Effector memory CD8-positive, alpha-beta T cell (primary cell): ENCODE results near the gene TSN.
"Not testable (repeated sequence)": the region's sequence is repeated elsewhere in the genome, so short reads cannot be mapped to it uniquely, and the experiment has no call there.

ENCODE experiments used
- ATAC-seq: fragments of 150-1000 bp; cut with Tn5 transposase; replicated peaks from 2 replicates; pipeline ENCODE4 v1.10.0; 2021; ENCODE audit warnings: mild to moderate bottlenecking, moderate library complexity
- DNase-seq, 3 experiments: peaks; one replicate each; pipeline ENCODE4 v3.0.0; 2021
- H3K27ac Mint-ChIP-seq, 2 donors: one replicate each; pipeline ENCODE4 v1.8.0; 2022; ENCODE audit warnings: mild to moderate bottlenecking in 2 of 2, mixed read lengths in 2 of 2, moderate library complexity in 2 of 2
- H3K27me3 Mint-ChIP-seq, 2 donors: one replicate each; pipeline ENCODE4 v1.8.0; 2022; ENCODE audit warnings: mixed read lengths in 2 of 2
- H3K36me3 Mint-ChIP-seq: one replicate; pipeline ENCODE4 v1.8.0; 2022; ENCODE audit warnings: mild to moderate bottlenecking, moderate library complexity, mixed read lengths; ENCODE audit not compliant: insufficient read depth
- H3K4me1 Mint-ChIP-seq, 2 donors: one replicate each; pipeline ENCODE4 v1.8.0; 2022; ENCODE audit warnings: low read depth in 2 of 2, mixed read lengths in 2 of 2
- H3K4me3 Mint-ChIP-seq, 2 donors: one replicate each; pipeline ENCODE4 v1.8.0; 2022; ENCODE audit warnings: mild to moderate bottlenecking in 2 of 2, mixed read lengths in 2 of 2, moderate library complexity in 2 of 2
- H3K9me3 Mint-ChIP-seq, 2 donors: one replicate each; pipeline ENCODE4 v1.8.0; 2022; ENCODE audit warnings: mixed read lengths in 2 of 2

TSN gene

DNA sequence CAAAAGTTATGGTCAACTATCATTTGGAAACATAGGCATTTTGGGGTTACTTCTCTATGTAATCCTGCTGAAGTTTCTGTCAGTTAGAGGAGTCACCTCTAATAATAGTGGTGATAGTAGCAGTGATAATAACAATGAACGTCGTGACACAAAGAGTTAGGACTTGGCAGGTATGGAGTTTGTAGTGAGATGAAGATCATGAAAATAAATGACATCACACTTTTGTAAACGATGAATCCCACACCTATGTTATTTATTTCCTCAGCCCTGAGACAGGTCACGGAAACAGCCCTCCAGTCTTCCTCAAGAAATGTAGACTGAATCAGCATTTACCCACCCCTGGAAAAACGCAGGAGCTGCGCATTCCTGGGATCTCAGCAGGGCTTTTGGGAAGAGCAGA is 38.8 kb downstream of the TSN start:
- DNase-seq (no peak), ATAC-seq (no peak)
- H3K4me3 Mint-ChIP-seq = no peak overlapping the region
- peaks cover 54 to 67% of the 10 kb centered on the region in 2 donors for H3K27me3 Mint-ChIP-seq
- H3K36me3 Mint-ChIP-seq = no peaks in the 10 kb centered on the region
- no peak overlapping the region for H3K27ac Mint-ChIP-seq
- no peaks in the 10 kb centered on the region for H3K9me3 Mint-ChIP-seq
- no peaks in the 10 kb centered on the region for H3K4me1 Mint-ChIP-seq

DNA sequence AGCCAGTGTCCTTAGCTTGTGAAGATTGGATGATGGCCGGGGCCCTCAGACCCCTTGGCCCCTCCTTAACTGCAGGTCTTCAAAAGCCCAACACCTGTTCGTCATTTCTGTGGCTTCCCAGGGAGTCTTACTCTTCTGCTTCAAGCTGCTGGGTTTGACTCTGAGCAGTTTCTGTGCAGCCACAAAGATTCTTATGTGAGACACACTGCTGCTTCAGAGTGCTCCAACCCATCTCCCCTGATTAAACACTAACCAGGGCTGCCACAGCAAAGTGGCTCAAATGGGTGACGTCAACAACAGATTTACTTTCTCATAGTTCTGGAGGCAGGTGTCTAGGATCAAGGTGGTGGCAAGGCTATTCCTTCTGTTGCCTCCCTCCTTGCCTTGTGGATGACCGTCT is 40.8 kb downstream of the TSN start:
- no peaks in the 10 kb centered on the region for H3K36me3 Mint-ChIP-seq
- H3K9me3 Mint-ChIP-seq = peaks cover 0 to 2% of the 10 kb centered on the region in 2 donors
- peaks cover 34 to 47% of the 10 kb centered on the region in 2 donors for H3K27me3 Mint-ChIP-seq
- DNase-seq (no peak), ATAC-seq (no peak)
- no peaks in the 10 kb centered on the region for H3K4me1 Mint-ChIP-seq
- no peak overlapping the region for H3K27ac Mint-ChIP-seq
- no peak overlapping the region for H3K4me3 Mint-ChIP-seq

DNA sequence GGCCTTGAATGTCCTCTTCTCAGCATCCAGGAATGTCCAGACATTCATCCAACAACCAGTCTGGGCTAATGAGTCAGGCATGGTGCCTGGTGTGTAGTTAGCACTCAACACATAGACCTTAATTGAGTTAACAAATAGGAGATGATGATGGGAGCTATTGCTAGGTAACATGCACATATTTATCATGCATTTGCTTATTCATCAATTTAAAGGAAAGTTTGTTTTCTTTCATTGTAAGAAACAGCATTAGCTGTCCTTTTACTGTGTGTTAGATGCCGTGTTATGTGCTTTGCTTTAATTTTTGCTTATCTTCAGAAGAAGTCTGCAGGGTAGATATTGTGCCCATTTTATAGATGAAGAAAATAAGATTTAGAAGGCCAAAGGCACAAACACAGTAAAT is 43.2 kb downstream of the TSN start:
- ATAC-seq = no peak
- H3K4me1 Mint-ChIP-seq = no peaks in the 10 kb centered on the region
- DNase-seq = no peak
- no peak overlapping the region for H3K4me3 Mint-ChIP-seq
- H3K36me3 Mint-ChIP-seq = no peaks in the 10 kb centered on the region
- no peak overlapping the region for H3K27ac Mint-ChIP-seq
- H3K27me3 Mint-ChIP-seq = peaks cover 24 to 41% of the 10 kb centered on the region in 2 donors
- H3K9me3 Mint-ChIP-seq = peaks cover 7 to 10% of the 10 kb centered on the region in 2 donors

DNA sequence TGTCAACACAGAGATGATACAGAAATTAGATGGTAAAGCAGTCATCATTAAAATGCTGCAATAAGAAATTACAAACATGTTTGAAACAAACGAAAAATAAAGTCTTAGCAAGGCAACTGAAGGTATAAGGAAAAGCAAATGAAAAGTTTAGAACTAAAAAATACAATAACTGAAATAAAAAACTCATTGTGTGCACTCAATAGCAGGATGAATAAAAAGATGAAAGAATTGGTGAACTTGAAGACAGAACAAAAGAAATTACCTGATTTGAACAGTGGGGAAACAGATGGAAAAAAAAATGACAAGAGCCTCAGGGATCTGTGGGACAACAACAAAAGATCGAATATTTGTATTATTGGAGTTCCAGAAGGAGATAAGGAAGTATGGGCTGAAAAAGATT is 46.5 kb downstream of the TSN start:
- H3K9me3 Mint-ChIP-seq = peaks cover 7 to 10% of the 10 kb centered on the region in 2 donors
- DNase-seq (no peak), ATAC-seq (no peak)
- no peaks in the 10 kb centered on the region for H3K36me3 Mint-ChIP-seq
- H3K4me1 Mint-ChIP-seq = no peaks in the 10 kb centered on the region
- no peak overlapping the region for H3K4me3 Mint-ChIP-seq
- H3K27ac Mint-ChIP-seq = no peak overlapping the region
- H3K27me3 Mint-ChIP-seq = peaks cover 20 to 45% of the 10 kb centered on the region in 2 donors

DNA sequence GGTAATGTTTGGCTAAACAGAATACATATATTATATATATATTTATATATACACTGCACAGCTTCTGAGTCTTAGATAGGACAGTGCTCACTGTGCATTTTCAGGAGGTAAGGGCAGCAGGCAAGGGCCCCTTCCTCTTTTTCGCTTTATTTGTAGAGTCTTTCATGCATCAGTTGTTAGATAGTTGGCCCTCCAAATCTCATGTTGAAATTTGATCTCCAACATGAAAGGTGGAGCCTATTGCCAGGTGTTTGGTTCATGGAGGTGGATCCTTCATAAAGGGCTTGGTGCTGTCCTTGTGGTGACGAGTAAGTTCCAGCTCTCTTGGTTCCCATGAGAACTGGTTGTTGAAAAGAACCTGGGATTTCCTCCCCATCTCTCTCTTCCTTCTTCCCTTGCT is 48.1 kb downstream of the TSN start:
- Mint-ChIP-seq H3K36me3 (no peaks in the 10 kb centered on the region), H3K4me3 (no peak overlapping the region), H3K27me3 (peaks cover 26 to 40% of the 10 kb centered on the region in 2 donors), H3K27ac (no peak overlapping the region), H3K4me1 (no peaks in the 10 kb centered on the region), H3K9me3 (peaks cover 7 to 10% of the 10 kb centered on the region in 2 donors)
- ATAC-seq (no peak), DNase-seq (no peak)

DNA sequence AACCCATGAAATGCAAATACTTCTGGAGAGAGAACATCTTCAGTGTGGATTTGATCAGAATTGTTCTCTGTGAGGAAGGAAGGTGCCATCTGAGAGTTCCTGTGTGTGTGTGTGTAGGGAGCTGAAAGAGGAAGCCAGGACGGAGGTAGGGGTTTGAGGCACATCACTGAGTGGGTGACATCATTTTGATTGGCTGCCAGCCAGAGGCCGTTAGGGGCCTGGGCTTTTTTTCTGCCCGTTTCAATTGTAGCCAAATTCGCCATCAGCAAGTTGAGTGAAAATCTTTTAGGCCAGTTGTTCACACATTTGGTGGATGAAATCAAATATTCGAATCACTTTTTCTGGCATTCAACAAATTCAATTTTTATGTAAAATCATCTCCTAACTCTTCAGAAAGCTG is 48.9 kb downstream of the TSN start:
- DNase-seq = no peak
- H3K4me1 Mint-ChIP-seq = no peaks in the 10 kb centered on the region
- peaks cover 7 to 10% of the 10 kb centered on the region in 2 donors for H3K9me3 Mint-ChIP-seq
- no peak overlapping the region for H3K27ac Mint-ChIP-seq
- no peak for ATAC-seq
- H3K36me3 Mint-ChIP-seq = no peaks in the 10 kb centered on the region
- no peak overlapping the region for H3K4me3 Mint-ChIP-seq
- peaks cover 31 to 47% of the 10 kb centered on the region in 2 donors for H3K27me3 Mint-ChIP-seq

DNA sequence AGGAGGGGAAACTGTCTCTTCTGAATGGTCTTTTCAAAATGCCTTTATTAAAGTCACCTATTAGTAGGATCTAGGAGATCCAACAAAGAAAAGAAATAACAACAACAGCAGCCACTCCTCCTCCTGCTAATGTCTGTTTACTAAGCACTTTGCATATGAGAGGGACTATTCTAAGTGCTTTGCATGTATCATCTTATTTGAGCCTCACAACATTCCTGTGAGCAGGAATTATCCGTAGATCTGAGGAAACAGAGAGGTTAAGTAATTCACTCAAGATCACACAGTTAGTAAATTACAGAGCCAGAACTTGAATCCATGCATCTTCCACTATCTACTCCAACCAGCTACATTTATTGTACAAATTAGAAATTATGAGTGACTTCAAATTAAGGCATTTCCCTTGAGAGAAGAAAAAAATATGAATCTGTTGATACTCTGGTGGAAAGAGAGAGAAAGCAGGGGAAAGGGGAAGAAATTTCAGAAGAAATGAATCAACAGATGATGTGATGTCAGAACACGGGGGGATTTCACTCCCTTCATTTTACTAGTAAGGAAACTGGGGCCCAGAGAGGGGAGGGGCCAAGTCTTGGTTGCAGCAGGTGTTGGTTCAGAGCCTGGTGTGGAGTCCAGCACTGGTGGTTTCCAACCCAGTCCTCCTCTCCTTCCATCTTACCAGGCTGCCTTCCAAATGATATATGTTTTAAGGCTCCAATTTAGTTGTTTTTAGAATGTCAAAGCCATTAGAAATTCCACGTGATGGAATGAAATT is 49.7 kb downstream of the TSN start:
- H3K4me1 Mint-ChIP-seq = no peaks in the 10 kb centered on the region
- no peak overlapping the region for H3K4me3 Mint-ChIP-seq
- H3K27me3 Mint-ChIP-seq = peaks cover 31 to 49% of the 10 kb centered on the region in 2 donors
- H3K27ac Mint-ChIP-seq = no peak overlapping the region
- ATAC-seq (no peak), DNase-seq (no peak)
- peaks cover 7 to 10% of the 10 kb centered on the region in 2 donors for H3K9me3 Mint-ChIP-seq
- no peaks in the 10 kb centered on the region for H3K36me3 Mint-ChIP-seq

DNA sequence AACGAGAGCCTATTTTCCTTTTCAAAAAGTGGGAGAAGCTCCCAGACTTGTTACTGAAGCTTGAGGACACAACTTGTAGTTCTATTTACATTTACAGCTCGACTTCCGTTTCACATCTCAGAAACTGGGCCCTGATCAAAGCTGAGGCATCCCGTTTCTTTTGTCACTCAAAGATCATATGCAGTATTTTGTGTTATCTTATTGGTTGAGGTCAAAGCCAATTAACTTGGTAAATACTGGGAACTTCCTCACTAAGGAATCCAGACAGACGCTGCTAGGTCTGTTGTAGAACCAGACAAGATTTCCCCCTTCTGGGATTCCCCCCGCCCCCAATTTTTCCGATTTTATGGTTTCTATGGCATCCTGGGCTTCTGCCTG is 50.3 kb downstream of the TSN start:
- Mint-ChIP-seq H3K27ac (no peak overlapping the region), H3K27me3 (peaks cover 31 to 49% of the 10 kb centered on the region in 2 donors)

DNA sequence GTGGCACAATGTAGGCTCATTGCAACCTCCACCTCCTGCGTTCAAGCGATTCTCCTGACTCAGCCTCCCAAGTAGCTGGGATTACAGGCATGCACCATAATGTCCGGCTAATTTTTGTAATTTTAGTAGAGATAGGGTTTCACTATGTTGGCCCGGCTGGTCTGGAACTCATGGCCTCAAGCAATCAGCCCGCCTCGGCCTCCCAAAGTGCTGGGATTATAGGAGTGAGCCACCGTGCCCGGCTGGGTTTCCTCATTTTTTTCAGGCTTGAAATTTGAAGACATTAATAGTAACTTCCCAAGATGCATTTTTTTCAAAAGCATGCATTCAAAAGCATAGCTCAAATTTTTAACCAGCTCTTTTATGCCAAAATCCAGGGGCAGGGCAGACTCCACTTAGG is 52.3 kb downstream of the TSN start:
- H3K9me3 Mint-ChIP-seq, H3K36me3 Mint-ChIP-seq, DNase-seq, H3K27ac Mint-ChIP-seq, H3K4me3 Mint-ChIP-seq, H3K4me1 Mint-ChIP-seq, ATAC-seq: not testable (repeated sequence)
- H3K27me3 Mint-ChIP-seq = peaks cover 31 to 49% of the 10 kb centered on the region in 2 donors

More for the DNA sequence above, 50.3 kb downstream of the TSN start:
- ATAC-seq = no peak
- H3K4me1 Mint-ChIP-seq = no peaks in the 10 kb centered on the region
- no peak overlapping the region for H3K4me3 Mint-ChIP-seq
- DNase-seq = no peak
- no peaks in the 10 kb centered on the region for H3K36me3 Mint-ChIP-seq
- peaks cover 5 to 10% of the 10 kb centered on the region in 2 donors for H3K9me3 Mint-ChIP-seq

DNA sequence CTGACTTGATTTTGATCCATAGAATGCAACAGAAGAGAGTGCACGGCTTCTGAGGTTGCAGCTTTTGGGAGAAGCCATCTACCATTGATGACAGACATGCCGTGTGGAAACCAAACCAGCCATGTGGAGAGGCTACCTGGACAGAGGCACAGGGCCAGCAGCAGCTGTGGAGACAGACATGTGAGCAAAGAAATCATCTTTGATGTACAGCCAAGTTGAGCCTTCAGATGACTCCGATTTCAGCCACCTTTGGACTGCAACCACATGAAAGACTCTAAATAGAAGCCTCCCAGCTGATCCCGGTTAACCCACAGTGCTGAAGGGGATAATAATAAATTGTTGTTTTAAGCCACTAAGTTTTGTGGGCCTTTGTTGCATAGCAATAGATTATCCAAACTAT is 54.2 kb downstream of the TSN start:
- ATAC-seq (no peak), DNase-seq (no peak)
- Mint-ChIP-seq H3K36me3 (no peaks in the 10 kb centered on the region), H3K4me3 (no peak overlapping the region), H3K27ac (no peak overlapping the region), H3K9me3 (no peaks in the 10 kb centered on the region), H3K27me3 (peaks cover 30 to 49% of the 10 kb centered on the region in 2 donors), H3K4me1 (peaks cover 0 to 4% of the 10 kb centered on the region in 2 donors)

DNA sequence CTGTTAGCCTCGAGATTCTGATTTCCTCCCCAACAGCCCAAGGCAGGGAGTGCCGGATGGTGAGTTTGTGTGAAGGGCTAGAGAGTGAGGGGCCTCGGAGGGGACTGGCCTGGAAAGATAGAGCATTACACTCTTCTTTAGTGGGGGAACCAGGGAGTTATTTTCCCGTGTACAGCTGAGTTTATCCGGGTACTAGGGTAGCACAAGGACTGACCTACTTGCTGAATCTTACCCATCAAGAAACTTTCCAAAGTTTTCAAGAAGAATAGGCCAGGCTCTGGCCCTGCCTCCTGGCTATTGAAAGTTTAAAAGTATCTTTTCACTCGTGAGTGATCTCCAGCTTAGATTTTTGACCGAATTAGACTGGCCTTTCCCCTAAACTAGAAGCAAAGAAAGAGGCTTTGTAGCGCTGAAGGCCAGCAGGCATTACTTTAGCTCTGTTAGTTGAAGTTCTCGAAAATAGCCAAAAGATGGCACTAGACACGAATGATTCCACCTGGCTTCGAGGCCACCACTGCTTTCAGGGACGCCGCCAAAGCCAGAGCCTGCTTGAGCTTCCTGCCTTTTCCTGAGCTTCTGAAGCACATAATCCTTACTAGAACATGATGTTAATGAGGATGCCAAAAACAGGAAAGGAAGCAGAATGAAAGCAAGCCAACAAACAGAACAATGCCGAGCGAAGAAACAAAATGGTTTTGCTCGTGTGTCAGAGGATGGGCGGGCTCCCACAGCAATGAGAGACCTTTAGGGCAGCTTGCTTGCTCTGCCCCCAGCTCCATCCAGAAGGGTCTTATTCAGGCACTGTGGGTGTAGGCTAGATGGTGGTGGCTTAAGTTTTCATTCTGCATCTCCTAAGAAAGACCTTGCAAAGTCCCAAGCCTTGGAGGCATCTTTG is 55.8 kb downstream of the TSN start:
- H3K9me3 Mint-ChIP-seq = no peaks in the 10 kb centered on the region
- H3K27me3 Mint-ChIP-seq = peaks cover 25 to 48% of the 10 kb centered on the region in 2 donors
- ATAC-seq (no peak), DNase-seq (no peak)
- no peak overlapping the region for H3K27ac Mint-ChIP-seq
- no peaks in the 10 kb centered on the region for H3K36me3 Mint-ChIP-seq
- H3K4me3 Mint-ChIP-seq = no peak overlapping the region
- H3K4me1 Mint-ChIP-seq = peaks cover 0 to 4% of the 10 kb centered on the region in 2 donors

DNA sequence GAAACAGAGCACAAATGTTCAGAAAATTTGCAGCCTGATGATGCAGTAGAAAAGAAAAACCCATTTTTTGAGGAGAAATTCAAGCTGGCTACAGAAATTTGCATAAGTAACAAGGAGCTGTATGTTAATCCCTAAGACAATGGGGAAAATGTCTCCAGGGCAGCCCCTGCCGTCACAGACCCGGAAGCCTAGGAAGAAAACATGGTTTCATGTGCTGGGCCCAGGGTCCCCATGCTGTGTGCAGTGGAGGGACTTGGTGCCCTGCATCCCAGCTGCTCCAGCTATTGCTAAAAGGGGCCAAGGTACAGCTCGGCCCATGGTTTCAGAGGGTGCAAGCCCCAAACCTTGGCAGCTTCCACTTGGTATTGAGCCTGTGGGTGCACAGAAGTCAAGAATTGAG is 57.6 kb downstream of the TSN start:
- not testable (repeated sequence) for ATAC-seq, H3K36me3 Mint-ChIP-seq, DNase-seq, H3K4me3 Mint-ChIP-seq, H3K4me1 Mint-ChIP-seq, H3K27ac Mint-ChIP-seq, H3K9me3 Mint-ChIP-seq
- peaks cover 20 to 52% of the 10 kb centered on the region in 2 donors for H3K27me3 Mint-ChIP-seq

DNA sequence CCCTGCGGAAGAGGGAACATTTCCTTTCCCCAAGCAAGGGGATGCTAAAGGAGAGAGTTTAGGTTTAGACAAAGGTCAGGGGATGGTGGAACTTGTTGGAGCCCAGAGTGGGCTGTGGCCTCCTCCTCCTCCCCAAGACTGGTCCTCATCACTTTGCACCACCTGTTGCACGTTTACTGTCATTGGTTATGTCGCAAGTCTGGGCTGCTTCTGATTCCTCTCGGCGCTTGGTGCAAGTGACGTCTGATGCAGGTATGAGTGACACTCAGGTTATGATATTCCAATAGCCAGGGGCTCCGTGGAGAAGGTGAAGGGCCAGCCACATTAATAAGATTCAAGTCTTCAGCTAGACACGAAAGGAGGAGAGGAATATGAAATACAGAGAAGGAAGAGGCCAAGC is 59.8 kb downstream of the TSN start:
- ATAC-seq (no peak), DNase-seq (no peak)
- Mint-ChIP-seq H3K4me1 (peaks cover 0 to 4% of the 10 kb centered on the region in 2 donors), H3K36me3 (no peaks in the 10 kb centered on the region), H3K27ac (no peak overlapping the region), H3K4me3 (no peak overlapping the region), H3K27me3 (peaks cover 12 to 59% of the 10 kb centered on the region in 2 donors), H3K9me3 (no peaks in the 10 kb centered on the region)

DNA sequence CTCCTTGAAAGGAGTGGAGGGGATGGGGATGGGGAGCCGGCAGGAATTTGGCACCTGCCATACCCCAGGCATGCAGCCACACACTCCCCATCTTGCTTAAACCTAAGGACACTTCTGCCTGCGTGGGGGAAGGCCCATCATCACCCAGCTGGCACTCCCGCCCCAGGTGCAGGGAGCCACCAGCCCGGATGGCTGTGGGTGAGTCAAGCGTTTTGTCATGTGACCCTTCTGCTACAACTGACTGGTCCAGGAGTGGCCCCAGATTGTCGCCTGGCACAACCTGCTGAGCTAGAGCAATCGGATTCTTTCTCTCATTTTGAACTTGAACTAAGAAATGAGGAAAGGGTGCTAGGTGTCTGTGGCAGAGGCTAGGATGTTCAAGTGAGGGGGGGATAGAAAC is 61.3 kb downstream of the TSN start:
- Mint-ChIP-seq H3K4me1 (peaks cover 0 to under 1% of the 10 kb centered on the region in 2 donors), H3K27me3 (peaks cover 12 to 75% of the 10 kb centered on the region in 2 donors), H3K9me3 (no peaks in the 10 kb centered on the region), H3K4me3 (no peak overlapping the region), H3K27ac (no peak overlapping the region), H3K36me3 (no peaks in the 10 kb centered on the region)
- ATAC-seq = no peak
- DNase-seq = no peak
